GM18909 (cell line): ENCODE measurements around the gene AARSD1.
"Not testable (repeated sequence)": the region's sequence is repeated elsewhere in the genome, so short reads cannot be mapped to it uniquely, and the experiment has no call there.

Source experiments
- ATAC-seq: cut with Tn5 transposase; IDR thresholded peaks from one replicate; pipeline ENCODE4 v1.9.1; 2021; ENCODE audit warnings: mild to moderate bottlenecking; ENCODE audit not compliant: unreplicated experiment, poor library complexity

AARSD1 gene, protein sequence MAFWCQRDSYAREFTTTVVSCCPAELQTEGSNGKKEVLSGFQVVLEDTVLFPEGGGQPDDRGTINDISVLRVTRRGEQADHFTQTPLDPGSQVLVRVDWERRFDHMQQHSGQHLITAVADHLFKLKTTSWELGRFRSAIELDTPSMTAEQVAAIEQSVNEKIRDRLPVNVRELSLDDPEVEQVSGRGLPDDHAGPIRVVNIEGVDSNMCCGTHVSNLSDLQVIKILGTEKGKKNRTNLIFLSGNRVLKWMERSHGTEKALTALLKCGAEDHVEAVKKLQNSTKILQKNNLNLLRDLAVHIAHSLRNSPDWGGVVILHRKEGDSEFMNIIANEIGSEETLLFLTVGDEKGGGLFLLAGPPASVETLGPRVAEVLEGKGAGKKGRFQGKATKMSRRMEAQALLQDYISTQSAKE

DNA sequence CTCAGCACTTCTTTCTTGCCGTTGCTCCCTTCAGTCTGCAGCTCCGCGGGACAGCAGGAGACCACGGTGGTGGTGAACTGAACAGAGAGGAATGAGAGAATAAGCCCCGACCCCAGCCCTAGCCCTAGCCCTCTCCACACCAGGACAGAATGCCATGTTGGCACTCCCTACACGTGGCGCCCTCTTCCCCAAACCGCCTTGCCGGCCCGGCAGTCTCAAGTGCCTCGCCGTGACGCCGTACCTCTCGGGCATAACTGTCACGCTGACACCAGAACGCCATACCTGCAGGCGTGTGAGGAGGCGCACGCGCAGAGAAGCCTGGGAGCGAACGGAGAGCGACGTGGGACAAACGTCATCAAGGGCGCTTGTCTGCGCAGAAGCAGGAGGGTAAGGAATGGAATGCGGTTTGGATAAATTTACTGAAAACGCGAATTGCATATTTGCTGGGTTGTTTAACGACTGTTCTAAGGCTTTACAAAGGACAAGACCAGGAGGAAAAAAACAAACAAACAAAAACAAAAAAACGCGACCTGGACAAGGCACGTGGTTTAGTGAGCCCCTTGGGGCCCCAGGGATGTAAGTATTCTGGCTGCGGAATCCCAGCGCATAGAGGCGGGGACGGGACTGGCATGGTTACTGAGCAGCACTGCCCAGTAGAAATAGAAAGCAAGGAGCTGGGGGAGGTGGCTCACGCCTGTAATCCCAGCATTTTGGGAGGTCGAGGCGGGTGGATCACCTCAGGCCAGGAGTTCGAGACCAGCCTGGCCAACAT, at the start of gene AARSD1:
Gene AARSD1, minus strand, starts transcription at position 294 of the 772 bp plus-strand sequence. Its CDS starts 14 bp downstream, at position 280.
- peak; percentile 83 for ATAC-seq

DNA sequence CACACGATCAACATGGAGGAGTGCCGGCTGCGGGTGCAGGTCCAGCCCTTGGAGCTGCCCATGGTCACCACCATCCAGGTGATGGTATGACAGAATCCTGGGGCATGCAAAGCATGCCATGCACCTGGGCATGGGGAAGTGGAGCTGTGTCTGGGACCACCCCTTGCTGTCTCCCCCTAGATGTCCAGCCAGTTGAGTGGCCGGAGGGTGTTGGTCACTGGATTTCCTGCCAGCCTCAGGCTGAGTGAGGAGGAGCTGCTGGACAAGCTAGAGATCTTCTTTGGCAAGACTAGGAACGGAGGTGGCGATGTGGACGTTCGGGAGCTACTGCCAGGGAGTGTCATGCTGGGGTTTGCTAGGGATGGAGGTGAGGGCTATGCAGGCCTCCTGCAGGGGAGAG, 49.0 kb upstream of the AARSD1 start:
- ATAC-seq: no peak

DNA sequence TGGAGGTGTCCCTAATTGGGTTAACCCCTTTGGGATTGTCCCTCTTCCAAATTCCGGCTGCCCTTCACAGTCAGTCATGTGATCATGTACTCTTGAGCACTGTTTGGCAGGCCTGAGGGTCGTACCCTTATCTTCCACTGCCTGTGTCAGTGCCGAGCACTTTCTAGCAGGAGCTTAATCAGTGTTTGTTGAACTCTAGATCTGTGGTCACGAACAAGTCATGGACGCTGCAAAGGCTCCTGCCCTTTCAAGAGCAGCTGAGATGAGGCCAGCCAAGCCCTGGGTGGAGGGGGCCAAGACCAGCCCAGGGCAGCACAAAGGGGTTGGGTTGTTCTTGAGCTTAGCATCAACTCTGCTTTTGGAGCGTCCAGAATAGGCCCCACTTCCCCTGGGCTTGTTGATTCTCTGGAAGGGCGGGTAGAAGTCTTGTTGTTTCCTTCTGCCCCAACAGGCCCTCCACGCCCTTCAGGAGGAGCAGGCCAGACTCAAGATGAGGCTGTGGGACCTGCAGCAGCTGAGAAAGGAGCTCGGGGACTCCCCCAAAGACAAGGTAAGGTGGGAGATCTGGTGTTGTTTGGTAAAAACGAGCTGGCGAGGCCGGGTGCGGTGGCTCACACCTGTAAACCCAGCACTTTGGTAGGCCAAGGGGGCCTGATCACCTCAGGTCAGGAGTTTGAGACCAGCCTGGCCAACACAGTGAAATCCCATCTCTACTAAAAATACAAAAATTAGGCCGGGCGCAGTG, 47.6 kb upstream of the AARSD1 start:
- ATAC-seq: no peak

DNA sequence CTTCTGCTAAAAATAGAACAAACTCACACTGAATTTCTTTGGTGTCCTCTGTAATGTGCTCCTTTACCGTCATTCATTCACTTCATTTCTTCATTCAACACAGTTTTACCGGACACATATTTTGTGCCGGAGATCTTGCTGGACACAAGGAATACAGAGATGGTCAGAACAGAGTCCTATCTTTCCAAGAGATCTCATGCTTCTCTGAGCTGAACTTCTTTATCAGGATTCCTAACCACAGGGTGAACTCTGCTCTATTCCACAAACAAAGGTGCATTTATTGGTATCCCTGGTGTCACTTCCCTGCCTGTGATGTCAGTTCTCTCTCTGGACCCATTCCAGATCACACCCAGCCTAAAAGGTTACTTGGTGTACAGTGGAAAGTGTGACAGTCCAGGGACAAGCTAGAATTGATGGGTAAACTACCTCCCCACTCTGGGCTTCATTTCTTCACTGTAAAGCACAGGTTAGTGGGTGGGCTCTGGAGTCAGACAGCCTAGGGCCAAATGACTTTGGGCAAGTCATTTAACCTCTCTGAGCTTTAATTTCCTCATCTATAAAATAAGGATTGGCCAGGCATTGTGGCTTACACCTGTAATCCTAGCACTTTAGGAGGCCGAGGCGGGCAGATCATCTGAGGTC, 46.5 kb upstream of the AARSD1 start:
- no peak for ATAC-seq

DNA sequence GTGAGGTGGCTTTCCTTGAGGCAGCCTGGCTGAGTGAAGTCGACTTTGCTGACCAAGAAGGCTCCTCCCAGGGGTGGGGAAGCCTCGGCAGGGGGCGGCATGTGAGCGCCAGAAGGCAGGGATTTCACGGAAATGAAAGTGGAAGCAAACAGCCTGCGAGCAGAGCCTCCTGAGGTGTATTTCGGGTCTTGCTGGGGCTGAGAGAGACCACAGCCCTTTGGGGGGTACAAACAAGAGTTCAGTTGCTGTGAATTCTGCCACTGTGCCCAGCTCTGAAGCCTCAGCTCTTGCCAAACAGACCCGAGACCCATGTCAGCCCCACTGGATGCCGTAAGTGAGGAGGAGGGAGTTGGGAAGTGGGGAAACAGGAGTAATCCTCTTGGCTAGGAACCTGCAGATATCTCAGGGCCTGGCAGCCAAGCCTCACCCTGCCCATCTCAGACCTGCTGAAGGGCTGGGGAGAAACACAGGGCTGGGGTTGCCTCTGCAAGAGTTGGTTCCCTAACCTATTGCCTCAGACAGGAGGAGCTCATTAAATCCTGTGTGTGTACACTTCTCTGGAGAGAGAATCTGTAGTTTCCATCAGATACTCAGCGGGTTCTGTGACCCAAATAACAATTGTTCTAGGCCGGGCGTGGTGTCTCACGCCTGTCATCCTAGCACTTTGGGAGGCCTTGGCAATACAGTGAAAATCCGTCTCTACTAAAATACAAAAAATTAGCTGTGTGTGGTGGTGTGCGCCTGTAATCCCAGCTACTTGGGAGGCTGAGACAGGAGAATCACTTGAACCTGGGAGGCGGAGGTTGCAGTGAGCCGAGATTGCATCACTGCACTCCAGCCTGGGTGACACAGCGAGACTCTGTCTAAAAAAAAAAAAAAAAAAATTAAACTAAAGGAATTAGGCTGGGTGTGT, 42.6 kb upstream of the AARSD1 start, which contains the start of gene IFI35:
Gene IFI35, plus strand, starts transcription at position 146 of the 913 bp plus-strand sequence. Its CDS starts 164 bp downstream, at position 310.
- peak; percentile 81 for ATAC-seq

DNA sequence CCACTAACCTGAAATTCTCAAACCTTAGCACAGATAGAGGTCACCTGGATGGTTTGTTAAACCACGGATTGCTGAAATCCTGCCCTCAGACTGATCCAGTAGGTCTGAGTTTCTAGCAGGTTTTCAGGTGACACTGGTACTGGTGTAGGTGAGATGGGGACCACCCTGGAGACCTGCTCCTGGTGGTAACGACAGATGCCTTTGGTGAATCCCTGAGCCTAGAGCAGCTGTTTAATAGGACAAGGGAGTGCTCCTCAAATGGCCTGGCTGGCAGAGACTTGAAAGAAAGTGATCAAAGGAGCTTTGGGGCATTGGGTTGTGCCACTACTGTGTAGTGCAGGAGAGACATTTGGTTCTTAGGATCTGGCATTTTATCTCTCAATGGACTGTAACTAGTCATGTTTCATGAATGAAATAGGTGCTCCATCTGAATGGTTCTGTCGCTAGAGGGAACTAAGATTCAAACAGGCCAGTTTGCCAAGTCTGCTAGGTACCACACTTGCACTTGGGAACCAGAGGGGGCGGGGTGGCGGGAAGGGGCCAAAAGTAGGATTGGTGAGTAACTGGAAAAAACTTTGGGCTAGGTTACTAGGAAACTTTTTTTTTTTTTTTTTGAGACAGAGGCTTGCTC, 39.4 kb upstream of the AARSD1 start:
- no peak for ATAC-seq

DNA sequence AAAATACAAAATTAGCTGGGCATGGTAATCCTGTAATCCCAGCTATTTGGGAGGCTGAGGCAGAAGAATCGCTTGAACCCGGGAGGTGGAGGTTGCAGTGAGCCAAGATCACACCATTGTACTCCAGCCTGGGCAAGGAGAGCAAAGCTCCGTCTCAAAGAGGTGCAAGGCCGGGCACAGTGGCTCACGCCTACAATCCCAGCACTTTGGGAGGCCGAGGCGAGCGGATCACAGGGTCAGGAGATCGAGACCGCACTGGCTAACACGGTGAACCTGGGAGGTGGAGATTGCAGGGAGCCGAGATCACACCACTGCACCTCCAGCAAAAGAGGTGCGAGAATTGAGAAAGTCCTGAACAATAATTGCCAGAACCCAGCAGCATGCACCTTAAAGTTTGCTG, 36.6 kb upstream of the AARSD1 start:
- ATAC-seq: not testable (repeated sequence)

DNA sequence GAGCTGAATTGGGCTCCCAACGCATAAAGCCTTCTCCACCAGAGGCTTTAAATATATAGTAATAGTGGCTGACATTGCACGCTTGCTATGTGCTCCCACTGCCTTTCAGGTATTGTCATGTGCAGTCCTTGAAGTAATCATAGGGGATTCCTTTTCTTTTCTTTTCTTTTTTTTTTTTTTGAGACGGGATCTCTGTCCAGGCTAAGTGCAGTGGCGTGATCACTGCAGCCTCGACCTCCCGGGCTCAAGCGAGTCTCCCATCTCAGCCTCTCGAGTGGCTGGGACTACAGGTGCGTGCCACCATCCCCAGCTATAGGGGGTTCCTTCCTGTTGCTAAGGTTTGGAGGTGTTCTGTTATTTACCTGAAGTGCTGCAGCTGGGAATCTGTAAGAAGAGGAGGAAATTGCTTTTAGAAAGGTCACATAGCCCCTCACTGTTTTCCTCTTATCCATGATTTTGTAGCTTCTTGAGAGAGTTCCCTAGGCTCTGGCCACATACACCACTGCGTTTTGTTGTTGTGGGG, 34.8 kb upstream of the AARSD1 start:
- no peak for ATAC-seq

DNA sequence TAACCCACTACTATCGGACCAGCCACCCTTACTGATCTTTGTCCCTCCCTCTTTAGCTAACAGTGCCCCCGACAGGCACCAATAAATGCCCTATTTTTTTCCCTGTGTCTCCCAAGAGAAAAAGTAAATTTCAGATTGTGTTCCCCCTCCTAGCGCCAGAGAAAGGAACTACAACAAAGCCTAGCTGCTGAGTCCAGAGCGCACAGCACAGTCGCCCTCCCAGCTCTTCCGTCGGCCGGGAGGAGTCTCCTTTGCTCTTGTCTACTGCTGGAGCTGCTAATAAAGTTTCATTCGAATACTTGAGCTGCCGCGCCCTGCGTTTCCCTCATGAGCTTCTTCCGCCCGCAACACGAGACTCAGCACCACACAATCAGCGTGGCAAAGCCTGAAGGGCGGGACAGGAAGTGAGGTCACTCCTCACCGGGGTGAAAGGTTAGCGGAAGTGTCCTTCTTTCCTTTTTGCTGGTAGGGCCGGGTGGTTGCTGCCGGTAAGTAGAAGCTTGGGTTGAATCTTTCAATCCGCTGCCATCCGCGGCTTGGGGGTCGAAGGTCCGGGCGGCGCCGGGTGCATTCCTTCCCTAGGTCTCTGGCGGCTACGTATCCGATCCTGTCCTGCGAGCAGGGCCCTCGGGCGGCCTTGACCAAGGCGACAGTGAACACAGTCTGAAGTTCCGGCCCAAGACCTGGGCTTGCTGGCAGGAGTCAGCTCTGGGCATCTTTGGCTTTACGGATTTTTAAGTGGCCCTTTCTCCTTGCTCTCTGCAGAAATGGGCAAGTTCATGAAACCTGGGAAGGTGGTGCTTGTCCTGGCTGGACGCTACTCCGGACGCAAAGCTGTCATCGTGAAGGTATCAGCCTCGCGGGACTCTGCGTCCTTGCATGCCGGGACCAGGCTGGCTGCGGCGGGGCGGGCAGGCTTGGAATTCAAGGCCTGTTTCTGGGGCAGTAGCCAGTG, 34.0 kb upstream of the AARSD1 start, which contains the start of gene RPL27:
Gene RPL27, plus strand, starts transcription at position 436 of the 955 bp plus-strand sequence. Its CDS starts 332 bp downstream, at position 768.
- ATAC-seq: peak; percentile 91

DNA sequence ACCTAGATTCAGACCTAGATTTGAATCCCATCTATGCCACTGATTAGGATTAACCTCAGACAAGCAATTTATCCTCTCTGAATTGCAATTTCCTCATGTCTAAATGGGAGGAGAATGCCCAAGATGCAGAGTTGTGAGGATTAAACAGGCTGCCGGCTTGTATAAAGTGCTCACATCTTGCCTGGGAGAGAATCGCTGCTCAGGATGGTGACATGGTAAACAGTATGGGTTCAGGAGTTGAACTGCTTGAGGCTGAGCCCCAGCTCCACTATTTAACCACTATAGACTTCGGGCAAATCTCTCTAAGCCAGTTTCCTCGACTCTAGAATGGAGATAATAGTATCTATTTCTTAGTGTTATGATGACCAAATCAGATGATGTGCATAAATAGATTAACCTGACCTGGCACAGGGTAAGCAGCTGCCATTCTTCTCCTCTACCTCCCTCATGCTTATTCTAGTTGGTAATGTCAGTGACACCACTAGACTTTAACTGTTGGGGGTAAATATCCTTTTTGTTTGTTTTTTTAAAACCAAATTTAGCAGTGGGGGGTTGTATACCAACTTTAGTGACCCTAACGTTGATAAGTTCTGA, 33.2 kb upstream of the AARSD1 start:
- no peak for ATAC-seq

DNA sequence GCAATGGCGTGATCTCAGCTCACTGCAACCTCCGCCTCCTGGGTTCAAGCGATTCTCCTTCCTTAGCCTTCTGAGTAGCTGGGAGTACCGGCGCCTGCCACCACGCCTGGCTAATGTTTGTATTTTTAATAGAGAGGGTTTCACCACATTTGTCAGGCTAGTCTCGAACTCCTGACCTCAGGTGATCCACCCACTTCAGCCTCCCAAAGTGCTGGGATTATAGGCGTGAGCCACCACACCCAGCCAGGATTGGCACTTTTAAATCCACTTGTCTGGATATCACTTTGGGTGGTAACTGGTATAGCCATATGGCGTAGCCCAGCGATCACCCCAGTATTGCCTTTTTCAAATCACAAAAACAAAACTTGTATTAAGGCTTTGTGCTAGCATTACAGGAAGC, 29.7 kb upstream of the AARSD1 start:
- not testable (repeated sequence) for ATAC-seq

DNA sequence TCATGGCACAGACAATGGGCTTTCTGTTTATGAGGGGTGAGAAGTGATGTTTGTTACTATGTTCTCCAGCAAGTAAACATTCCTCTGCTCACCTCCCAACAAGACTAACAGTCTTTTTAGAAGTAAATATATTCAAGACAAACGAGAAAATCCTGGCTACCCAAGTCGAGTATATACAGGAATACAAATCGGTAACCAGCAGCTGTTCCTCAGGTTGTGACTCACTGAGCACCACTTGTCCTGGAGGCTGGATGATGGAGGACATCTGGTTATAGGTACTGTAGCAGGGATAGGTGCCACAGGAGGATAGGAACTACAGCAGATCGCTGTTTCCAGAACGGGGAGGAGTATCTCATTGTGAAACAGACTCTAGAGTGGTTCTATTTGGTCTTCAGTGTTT, 28.6 kb upstream of the AARSD1 start:
- ATAC-seq: no peak

DNA sequence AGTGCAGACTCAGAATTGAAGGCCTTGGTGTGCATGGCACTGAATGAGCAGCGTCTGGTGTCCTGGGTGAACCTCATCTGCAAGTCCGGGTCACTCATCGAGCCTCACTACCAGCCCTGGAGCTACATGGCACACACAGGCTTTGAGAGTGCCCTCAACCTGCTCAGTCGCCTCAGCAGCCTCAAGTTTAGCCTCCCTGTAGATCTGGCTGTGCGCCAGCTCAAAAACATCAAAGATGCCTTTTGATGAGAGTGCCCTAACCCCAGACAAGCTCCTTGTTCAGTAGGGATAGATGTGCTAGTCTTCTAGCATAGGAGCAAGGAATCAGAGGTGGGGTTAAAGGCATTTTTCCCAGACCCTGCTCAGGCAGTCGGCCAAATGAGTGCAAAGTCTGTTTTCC, 27.2 kb upstream of the AARSD1 start:
- ATAC-seq: no peak

DNA sequence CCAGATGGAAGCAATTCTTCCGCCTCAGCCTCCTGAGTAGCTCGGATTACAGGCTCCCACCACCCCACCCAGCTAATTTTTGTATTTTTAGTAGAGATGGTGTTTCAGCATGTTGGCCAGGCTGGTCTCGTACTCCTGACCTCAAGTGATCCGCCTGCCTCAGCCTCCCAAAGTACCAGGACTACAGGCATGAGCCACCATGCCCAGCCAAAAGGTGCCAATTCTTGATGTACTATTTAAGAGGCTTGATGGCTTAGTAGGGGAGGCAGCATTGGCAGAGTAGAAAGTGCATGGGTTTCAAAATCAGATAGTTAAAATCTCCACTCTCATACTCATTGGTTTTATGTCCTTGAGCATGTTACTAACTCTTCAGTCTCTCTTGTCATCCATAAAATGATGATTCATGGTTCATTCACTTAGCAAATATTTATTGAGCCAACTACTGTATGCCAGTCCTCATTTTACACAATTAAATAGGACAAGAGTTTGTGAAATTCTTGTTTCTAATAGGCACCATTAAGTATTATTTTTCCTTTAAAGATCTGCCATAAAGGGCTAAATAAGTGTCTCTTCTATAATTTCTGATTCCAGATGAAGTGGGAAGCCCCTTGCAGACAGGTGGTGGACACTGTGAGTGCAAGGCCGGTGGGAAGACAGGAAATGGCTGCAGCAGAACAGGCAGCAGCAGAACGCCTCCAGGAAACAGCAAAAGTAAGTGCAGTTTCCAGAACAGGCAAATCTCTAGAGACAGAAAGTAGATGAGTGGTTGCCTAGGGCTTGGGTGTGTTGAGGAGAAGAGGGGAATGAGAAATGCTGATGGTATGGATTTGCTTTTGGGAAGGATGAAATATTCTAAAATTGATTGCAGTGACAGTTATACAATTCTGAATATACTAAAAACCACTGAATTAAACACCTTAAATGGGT, 25.7 kb upstream of the AARSD1 start:
- ATAC-seq: no peak

DNA sequence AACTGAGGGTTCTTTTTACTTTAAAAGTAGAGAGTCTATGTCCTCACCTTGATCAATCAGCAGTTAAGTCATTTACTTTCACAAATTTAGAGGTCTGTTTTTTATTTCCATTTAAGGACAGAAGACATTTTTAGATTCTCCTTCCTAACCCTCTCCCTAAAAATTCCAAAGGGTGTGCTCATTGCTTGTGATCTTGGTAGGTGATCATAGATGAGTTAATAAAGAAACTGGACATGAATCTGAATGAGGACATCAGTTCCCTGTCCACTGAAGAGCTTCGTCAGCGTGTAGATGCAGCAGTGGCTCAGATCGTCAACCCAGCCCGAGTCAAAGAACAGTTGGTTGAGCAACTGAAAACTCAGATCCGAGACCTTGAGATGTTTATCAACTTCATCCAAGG, 24.9 kb upstream of the AARSD1 start:
- ATAC-seq: no peak

DNA sequence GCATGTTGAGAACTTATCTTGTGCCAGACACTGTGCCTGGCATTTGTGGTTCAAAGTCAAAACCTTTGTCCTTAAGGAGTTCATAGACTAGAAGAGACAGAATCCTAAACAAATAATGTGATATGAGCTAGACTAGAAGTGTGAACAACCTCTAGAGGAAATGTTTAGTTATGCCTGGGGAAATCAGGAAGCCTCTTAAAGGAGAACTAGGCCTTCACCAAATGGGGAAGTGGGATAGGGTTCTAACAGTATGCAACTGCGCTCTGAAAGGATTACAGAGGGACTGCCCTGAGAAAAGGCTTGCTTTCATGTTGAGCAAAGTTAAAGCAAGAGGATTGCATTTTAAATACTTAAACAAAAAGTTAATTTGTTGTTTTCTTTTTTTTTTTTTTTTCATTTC, 21.0 kb upstream of the AARSD1 start:
- ATAC-seq: no peak
